Kidney epithelial cell (primary cell): ENCODE data around the gene CNTNAP2. TPM values are rescaled to one million over a fixed set of nuclear protein-coding genes. Genes with fewer than 3 reads are reported as not detected.

Experiments used
- DNase-seq: peaks from one replicate; pipeline ENCODE4 v3.0.0-alpha.2; 2010; ENCODE audit warnings: low read depth
- H3K27me3 ChIP-seq: 2 replicates; pipeline ENCODE4 v1.6.0; 2011; ENCODE audit warnings: low read length; ENCODE audit not compliant: control insufficient read depth, insufficient read depth
- H3K36me3 ChIP-seq: 2 replicates; pipeline ENCODE4 v1.5.1; 2011; ENCODE audit warnings: low read length; ENCODE audit not compliant: control insufficient read depth, insufficient read depth
- H3K4me3 ChIP-seq: 2 replicates; pipeline ENCODE4 v1.5.1; 2011; ENCODE audit warnings: low read depth, mild to moderate bottlenecking, control low read depth, low read length
- CTCF ChIP-seq: IDR thresholded peaks from 2 replicates; pipeline ENCODE4 v1.5.1; 2011; ENCODE audit warnings: mild to moderate bottlenecking, moderate library complexity, low read length, control low read depth, inconsistent platforms; ENCODE audit not compliant: insufficient read depth, poor library complexity, severe bottlenecking
- total RNA-seq: library from RNA; depleted of rRNA; stranded (reverse); fragments of >200 nt; gene quantifications from 2 replicates; pipeline ENCODE4 v1.2.3, GENCODE V29; 2015

CNTNAP2 gene
- total RNA-seq, 1 donor from 2014 or later, result 14.0 TPM

- H3K4me3 ChIP-seq, result no peak overlapping the region
- H3K36me3 ChIP-seq, result no peaks in the 10 kb centered on the region
- TF ChIP-seq CTCF, result no peak
- DNase-seq, result no peak
- no peaks in the 10 kb centered on the region for H3K27me3 ChIP-seq
Measured at GRCh38 chr7:147894271-147894670, 1777.7 kb downstream of the CNTNAP2 start.

GRCh38 chr7:147896121-147896520 is 1779.5 kb downstream of the CNTNAP2 start:
- Histone ChIP-seq H3K27me3 (no peaks in the 10 kb centered on the region), H3K4me3 (no peak overlapping the region), H3K36me3 (no peaks in the 10 kb centered on the region)
- no peak for DNase-seq
- no peak for TF ChIP-seq CTCF

GRCh38 chr7:147903536-147904218 is 1787.1 kb downstream of the CNTNAP2 start:
- DNase-seq, result no peak
- Histone ChIP-seq H3K4me3 (no peak overlapping the region), H3K27me3 (no peaks in the 10 kb centered on the region), H3K36me3 (no peaks in the 10 kb centered on the region)
- no peak for TF ChIP-seq CTCF

- no peak for TF ChIP-seq CTCF
- H3K36me3 ChIP-seq, result no peaks in the 10 kb centered on the region
- H3K4me3 ChIP-seq, result no peak overlapping the region
- H3K27me3 ChIP-seq, result no peaks in the 10 kb centered on the region
- no peak for DNase-seq
Measured at GRCh38 chr7:147904219-147904576, 1787.6 kb downstream of the CNTNAP2 start.

GRCh38 chr7:147909431-147910148 is 1793.0 kb downstream of the CNTNAP2 start:
- H3K36me3 ChIP-seq, result no peaks in the 10 kb centered on the region
- TF ChIP-seq CTCF, result no peak
- no peak for DNase-seq
- H3K4me3 ChIP-seq, result no peak overlapping the region
- H3K27me3 ChIP-seq, result no peaks in the 10 kb centered on the region
